Dedifferentiated amniotic fluid mesenchymal stem cell (primary cell): ENCODE measurements around the gene KCNK18.
"Not testable (repeated sequence)": the region's sequence is repeated elsewhere in the genome, so short reads cannot be mapped to it uniquely, and the experiment has no call there.

Source experiments
- DNase-seq: peaks from one replicate; pipeline ENCODE4 v3.0.0-alpha.2; 2016; ENCODE audit errors: extremely low spot score

The KCNK18 gene

DNA sequence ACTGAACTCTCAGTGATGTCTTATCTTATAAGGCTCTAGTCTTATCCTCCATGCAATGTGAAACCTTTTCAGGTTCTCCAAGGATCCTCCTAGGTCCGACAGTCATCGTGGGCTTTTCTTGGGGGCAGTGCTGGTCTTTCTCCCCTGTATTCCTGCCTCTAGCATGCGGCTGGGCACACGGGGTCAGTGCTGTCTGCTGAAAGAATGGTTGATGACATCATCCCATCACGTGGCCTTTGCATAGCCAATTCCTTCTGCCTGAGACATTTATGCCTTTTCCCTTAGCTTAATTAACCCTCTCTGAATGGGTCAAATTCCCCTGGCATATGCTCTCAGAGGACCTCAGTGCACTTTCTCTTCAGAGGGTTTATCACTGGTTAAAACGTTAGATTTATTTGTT, 27.0 kb upstream of the KCNK18 start:
- DNase-seq: no peak

DNA sequence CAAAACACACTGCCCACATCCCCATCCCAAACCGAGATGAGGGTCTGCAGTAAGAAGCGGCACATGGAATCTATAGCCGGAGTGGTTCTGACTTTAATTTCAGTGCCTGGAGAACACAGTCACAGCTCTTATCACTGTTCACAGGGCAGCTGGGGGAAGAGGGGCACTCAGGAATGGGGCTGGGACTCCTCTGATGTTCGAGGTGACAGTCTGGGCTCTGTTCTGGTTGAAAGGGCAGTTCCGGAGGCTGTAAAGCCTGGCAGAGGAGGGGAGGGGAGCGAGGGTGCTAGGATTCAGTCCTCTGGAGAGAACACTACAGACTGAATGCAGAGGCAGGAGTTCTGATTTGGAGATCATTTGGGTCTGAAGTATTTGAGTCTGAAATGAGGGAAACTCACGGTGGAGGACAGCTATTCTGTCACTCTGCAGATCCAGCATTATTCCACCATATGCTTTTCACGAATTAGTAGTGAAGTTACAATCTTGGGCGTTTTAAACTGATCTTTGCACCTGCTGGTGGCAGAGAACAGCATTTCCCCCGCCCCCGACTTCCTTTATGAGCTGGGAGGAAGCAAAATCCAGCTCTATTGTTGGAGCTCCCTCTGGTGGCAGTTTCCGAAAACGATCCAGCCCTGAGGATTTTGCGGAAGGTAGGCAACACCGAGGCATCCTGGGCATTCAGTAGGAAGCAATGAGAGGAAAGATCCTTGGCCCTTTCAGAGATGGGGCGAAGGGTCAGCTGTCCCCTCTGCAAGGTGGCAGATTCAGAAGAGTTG, 22.7 kb upstream of the KCNK18 start:
- peak; percentile 71 for DNase-seq

DNA sequence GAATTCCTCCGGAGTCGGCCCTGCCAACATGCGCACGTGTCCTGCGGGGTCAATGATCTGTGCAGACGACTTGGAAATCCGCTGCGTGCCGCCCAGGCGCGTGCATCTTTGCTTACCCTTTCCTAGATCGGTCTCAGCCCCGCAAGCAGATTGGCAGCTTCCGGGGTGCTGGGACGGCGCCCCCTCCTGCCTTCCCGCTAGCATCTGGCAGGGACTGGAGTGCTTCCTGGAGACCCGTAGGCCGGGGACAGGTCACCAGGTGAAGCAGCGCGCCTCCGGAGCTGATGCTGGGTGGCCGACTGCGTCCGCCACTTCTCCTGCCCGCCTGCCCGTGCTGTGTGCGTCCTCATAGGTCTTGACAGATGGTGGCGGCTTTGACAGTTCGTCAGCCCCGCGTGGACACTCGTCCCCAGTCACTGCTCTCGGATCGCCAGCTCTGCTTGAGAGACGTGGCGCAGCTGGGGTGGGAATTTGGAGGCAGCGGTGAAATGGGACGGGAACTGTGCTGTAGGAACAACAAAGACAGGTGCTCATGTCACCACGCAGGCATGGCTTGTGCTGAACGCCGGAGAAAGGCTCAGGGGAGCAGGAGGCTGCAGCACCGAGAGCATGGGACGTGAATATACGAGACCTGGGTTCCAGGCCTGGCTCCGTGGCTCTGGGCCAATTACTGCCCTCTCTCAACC, 21.9 kb upstream of the KCNK18 start:
- no peak for DNase-seq

DNA sequence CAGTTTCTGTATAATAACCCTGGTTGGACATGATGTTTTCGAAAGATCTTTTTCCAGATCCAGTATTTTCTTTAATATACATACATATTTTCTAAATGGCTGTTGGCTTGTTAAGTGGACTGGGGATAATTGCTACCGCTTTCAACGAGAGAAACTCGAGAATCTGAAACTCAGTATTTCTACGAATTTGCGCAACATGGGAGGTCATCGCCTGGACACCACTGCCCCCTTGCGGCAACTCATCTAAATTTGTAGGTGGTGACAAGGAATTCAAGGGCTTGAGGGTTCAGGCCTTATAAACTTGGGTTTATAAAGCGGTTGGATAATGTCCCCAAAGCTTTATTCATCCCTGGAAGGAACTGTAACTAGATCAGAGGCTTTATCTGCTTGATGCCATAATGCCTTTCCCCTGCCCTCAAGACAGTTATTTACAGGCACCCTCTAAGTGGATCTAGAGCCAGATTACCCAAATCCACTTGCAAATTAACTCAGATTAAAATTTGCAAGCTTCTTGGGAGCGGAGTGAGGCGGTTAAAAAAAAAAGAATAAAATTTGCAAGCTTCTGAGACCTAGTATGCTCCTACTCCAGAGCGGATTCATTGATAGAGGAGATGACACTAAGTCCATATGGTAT, 21.3 kb upstream of the KCNK18 start:
- DNase-seq: peak; percentile 65

DNA sequence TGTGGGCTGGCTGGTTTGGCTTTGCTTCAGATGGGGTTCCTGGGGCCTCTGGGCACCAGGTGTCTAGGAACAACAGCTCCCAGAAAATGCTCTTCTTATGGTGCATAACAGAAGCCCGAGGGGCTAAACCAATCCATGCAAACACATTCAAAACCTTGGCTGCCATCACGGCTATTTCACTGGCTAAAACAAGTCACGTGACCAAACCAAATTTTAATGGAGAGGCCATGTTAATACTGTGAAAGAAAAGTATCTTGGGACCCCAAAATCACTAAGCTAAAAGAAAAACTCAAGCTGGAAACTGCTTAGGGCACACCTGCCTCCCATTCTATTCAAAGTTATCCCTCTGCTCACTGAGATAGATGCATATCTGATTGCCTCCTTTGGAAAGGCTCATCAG, 19.1 kb upstream of the KCNK18 start:
- no peak for DNase-seq

DNA sequence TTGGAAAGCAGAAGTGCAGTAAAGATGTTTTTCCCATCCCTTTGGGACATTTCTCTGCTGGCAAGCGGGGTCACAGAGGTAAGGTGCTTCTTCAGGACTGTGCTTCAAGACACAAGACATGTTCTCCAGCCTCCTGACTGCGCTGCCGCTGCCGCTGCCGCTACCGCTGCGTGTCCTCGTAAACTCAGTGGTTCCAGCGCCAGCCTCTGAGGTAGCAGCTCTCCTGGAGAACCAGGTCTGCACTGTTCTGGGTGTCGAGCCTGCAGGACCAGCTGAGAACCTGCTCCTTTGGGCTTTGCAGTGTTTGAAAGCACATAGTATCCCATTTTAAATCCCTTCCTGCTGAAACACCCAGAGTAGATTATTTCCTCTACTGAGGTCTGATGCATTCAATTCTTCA, 13.0 kb upstream of the KCNK18 start:
- DNase-seq: no peak

DNA sequence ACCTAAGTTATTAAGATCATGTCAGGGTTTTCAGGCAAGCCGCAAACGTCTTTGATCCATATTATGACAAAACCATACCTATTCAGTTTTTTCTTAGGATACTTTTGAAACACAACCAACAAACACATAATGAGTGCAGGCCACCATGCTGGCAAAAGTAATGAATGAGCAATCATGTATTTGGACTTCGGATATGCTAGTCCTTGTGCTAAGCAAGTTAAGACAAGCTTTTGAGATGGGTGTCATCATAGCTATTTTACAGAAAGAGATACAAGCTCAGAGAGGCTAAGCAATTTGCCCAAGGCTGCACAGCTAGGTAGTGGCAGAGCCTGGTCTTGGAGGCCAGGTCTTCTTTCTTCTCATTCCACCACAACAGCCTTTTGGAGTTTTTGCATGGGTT, 12.5 kb upstream of the KCNK18 start:
- no peak for DNase-seq

DNA sequence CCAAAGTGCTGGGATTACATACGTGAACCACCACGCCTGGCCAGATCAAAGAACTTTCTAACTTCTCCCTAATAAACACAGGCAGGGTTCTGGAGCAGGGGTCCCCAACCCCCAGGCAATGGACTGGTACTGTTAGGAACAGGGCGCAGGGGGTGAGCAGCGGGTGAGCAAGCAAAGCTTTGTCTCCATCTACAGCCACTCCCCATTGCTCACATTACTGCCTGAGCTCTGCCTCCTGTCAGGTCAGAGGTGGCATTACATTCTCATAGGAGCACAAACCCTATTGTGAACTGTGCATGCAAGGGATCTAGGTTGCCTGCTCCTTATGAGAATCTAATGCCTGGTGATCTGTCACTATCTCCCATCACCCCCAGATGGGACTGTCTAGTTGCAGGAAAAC, 11.5 kb upstream of the KCNK18 start:
- DNase-seq: not testable (repeated sequence)

DNA sequence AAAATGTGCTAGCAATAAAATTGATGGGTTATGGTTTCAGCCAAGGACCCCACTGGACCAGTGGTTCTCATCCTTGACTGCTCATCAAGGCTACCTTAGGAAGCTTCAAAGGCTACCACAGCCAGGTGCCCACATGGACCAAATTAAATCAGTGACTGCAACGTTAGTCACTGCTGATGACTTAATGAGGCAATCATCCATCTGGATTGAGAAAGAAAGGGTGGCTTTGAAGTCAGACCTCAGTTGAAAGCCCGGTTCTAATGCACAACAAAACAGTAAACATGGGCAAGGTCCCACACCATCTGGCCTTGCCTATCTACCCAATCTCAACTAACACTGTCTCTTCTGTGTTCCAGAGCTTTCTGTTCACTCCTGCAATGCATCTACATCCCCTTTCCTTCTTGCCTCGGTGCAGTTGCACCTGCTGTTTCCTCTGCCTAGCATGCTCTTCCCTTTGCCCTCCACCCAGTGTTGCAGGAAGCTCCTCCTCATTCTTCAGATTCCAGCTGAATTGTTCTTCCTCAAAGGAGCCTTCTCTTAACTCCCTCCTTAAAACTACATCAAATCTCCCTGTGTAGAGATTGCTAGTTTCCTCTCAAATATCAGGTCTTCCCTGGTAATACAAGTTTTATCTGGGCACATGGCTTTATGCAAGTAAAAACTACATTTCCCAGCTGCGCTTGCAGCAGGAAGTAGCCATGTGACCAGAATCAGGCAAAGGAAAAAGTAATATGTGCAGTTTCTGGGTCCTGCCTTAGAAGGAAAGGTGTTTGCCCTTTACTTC, 10.3 kb upstream of the KCNK18 start:
- no peak for DNase-seq

DNA sequence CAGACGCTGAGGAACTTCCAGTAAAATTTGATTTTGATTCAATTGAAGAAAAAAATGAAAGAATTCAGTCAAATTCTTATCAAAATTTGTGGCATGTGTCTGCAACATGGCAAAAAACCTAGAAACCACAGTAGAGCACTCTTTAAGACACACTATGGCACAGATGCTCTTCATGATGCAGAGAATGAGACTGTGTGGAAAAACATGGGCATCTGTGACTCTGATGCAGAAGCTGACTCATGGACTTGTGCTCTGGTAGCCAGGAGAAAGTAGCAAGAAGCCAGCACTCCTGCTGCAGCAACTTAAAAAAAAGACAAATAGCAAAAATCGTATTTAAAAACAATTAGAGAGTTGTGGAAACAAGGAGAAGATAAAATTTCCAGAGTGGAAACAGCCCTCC, 8.9 kb upstream of the KCNK18 start:
- DNase-seq: no peak

DNA sequence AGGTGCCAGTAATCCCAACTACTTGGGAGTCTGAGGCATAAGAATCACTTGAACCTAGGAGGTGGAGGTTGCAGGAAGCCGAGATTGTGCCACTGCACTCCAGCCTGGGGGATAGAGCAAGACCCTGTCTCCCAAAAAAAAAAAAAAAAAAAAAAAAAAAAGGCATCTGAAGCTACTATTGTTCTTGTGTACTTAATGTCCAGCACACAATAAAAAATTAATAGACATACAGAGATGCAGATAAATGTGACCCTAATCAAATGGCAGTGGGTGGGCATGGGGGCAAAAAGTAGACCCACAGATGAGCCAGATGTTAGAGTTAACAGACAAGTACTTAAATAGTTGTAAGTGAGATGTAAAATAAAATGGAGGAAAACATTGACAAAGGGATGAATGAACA, 7.7 kb upstream of the KCNK18 start:
- no peak for DNase-seq

DNA sequence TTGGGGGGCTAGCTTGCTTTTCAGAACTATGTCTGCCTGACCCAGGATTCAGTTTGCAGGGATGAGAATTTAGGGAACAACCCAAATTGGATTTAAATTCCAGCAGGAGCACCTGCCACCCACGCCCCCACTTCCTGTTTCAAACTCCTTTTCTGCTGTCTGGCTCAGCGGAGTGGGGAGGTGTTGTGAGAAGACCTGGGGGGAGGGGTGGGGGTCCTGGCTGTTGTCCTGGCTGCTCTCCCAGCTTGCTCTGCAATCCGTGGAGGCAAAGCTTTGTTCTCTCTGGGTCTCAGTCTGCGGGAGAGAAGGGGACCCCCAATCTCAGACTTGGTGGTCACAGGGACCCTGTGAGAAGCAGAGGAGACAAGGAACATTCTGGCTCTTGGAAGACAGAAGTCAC, 799 bp downstream of the KCNK18 start:
- DNase-seq: no peak

DNA sequence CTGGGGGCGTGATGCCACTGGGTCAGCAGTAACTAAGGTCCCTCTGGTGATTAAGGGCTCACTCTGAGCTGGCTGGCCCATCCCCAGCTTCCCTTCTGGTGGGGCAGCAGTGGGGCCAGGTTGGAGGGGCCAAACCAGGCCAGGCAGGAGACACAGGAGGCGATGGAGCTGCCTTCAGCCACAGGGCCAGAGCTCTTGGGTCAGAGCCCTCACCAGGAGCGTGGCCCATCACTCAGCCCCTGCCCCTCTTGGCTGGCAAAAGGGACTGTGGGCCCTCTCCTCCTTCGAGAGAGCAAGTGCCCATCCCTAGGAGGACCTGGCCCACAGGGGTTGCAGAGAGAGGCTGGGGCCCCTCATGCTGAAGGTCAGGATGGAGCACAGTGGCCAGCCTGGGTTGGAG, 4.5 kb downstream of the KCNK18 start:
- DNase-seq: no peak

DNA sequence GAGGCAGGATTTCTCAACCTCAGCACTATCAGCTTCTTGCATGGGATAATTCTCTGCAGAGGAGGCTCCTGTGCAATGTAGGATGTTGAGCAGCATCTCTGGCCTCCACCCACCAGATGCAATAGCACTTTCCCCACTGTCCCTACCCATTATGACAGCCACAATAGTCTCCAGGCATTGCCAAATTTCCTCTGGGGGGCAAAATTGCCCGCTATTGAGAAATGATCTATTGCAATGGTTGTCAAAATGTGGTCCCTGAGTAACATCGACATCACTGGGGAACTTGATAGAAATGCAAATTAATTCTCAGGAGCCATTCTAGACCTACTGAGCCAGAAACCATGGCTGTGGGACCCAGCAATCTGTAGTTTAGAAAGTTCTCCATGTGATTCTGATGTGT, 7.0 kb downstream of the KCNK18 start:
- DNase-seq: no peak

DNA sequence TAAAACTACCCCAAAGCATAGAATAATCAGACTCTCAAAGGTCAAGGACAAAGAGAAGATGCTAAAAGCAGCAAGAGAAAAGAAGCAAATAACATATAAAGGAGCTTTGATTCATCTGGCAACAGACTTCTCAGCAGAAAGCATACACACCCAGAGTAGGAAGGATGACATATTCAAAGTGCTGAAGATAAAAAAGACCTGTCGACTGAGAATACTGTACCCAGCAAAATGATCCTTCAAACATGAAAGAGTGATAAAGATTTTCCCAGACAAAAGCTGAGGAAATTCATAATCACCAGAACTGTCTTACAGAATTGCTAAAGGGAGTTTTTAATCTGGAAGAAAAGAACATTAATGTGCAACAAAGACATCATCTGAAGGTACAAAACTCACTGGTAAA, 14.9 kb downstream of the KCNK18 start:
- DNase-seq: no peak

DNA sequence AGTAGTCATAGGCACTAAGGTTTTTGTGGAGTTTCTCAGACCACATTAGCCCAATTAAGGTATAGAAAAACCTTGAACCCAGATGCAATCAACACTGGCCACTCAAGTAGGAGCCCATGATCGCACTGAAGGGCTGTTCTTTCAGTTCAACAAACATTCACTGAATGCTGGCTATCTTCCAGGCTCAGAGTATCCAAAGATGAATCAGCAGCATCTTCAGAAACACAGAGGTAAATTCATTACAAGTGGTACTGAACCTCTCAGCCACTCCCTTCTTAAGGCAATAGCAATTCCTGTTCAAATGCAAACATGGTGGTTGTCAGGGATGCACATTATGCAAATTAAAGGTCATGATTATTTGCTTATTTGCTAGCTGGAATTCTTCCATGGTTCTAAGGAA, 17.1 kb downstream of the KCNK18 start:
- DNase-seq: no peak

DNA sequence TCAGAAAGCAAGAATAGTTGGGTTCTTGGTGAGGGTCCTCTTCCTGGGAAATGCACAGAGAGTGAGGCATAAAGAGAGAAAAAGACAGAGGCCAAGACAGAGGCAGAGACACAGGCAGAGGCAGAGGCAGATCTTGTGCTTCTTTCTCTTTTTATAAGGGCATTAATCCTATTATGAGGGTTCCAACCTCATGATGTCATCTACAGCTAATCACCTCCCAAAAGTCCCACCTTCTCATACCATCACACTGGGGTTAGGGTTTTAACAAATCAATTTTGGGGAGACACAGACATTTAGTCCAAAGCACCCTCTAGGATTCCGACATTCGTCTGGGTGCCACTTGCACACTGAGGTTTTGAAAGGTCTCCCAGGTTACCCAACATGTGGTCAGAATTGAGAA, 17.8 kb downstream of the KCNK18 start:
- DNase-seq: no peak

DNA sequence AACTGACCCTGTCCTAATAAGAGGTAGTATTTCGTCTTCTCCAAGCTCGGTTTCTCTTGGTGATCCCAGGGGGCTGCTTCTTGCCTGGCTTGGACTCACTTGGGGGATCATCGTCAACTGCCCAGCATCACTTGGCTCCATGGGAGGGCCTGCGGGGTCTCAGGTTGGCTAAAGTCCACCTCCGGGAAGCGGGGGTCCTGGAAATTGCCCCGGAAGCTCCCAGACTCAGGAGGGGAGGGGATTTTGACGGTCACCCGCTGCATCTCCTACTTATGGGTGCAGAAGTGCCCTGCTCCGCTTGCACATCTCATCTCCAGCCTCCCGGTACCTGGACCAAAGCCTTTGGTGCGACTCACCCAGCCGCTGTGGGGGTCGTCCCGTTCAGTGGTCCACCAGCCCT, 18.7 kb downstream of the KCNK18 start:
- no peak for DNase-seq

DNA sequence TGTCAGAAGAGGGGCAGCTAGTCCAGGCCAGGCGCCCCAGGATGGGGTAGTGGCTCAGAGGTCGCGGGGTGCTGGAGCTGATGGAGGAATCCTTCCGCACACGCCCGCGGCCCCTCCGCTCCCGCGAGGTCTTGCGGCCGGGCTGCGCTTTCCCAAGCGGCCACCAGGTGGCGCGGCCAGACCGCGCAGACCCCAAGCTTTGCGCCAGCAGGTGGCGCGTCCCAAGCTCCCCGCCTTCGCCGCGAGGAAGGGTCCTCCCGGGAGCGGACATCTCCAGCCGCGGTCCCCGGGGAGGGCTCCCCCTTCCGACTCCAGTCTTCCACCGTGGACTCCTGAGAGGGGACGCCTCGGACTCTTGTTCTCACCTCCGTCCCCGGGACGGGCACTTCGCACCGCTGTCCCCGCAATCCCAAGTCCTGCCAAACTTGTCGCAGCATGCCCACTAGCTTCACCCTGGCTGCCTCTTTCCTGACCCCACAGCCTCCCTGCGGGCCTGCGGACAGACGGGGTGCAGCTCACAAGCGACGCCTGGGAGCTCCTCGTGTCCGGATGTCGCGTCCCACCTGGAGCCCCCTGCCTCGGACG, 19.4 kb downstream of the KCNK18 start:
- DNase-seq: peak; percentile 37

DNA sequence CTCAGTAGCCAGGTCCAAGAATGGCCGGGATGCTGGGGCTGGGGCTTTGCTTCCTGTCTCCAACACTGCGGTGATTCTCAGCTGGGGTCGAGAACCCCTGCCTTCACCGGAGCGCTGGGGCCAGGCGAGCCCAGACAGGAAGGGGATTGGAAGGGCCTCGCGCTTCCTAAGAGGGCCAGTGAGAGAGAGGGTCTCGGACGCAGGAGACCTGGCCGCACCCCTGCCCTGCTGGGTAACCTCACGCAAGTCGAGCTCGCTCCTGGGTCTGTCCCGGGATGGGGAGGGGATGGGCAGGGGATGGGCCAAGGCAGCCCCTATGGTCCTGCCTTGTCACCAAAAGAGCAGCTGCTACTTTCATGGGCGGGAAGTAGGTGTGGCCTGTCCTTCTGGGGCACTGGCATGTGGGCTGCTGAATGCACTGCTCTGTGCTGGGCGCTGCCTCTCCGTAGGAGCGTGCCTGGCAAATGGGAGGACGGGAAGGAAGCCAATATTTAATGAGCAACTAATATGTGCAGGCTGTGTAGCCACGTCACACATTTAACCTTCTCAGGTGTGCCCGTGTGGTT, 20.0 kb downstream of the KCNK18 start:
- no peak for DNase-seq

DNA sequence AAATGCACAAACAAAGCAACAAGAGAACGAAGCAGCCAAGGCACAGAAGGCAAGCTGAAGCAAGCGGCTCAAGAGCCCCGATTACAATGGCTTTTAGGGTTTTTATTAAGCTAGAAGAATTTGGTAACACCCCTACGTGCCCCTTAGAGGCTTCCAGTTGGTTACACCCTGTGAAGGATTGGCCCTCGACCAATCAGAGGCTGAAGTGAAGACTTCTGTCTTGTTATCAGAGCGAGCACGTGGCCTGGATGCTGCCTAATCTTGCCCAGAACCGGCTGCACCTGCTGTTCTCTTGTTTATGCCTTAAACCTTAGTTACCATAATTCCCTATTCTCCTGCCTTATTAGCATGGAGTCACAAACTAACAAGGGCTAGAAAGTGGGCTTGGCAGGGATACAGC, 21.4 kb downstream of the KCNK18 start:
- DNase-seq: no peak
